Breast epithelium (tissue), 4 donors: Measurements from ENCODE around the gene HGD. TPM values are rescaled to one million over a fixed set of nuclear protein-coding genes. Genes with fewer than 3 reads are reported as not detected.
"Not testable (repeated sequence)": the region's sequence is repeated elsewhere in the genome, so short reads cannot be mapped to it uniquely, and the experiment has no call there.

Experiments
- DNase-seq, 2 donors: peaks; one replicate each; pipeline ENCODE4 v3.0.0-alpha.2; 2019; ENCODE audit warnings: low spot score in 2 of 2
- H3K27ac ChIP-seq, 2 donors: fragments of 200-600 bp; sonication (generic) in 1 of 2; one replicate each; pipeline ENCODE4 v1.5.1; 2016 to 2019; ENCODE audit warnings: mild to moderate bottlenecking in 1 of 2
- H3K27me3 ChIP-seq, 2 donors: fragments of 200-600 bp; sonication (generic) in 1 of 2; one replicate each; pipeline versions ENCODE4 v1.5.1 to v1.6.0; 2017 to 2019; ENCODE audit warnings: control low read depth in 1 of 2, mild to moderate bottlenecking in 1 of 2
- H3K36me3 ChIP-seq: fragments of 200-600 bp; one replicate; pipeline ENCODE4 v1.5.1; 2019
- H3K4me1 ChIP-seq, 2 donors: fragments of 200-600 bp; sonication (generic); one replicate each; pipeline ENCODE4 v1.5.1; 2016 to 2019; ENCODE audit warnings: control low read depth in 1 of 2
- H3K4me3 ChIP-seq, 3 donors: fragments of 200-600 bp; sonication (generic); 1 replicate in 2 of 3; 2 replicates in 1 of 3; pipeline ENCODE4 v1.5.1; 2016 to 2019; ENCODE audit warnings: mild to moderate bottlenecking in 3 of 3, moderate library complexity in 2 of 3
- H3K9me3 ChIP-seq, 2 donors: fragments of 200-600 bp; sonication (generic) in 1 of 2; one replicate each; pipeline ENCODE4 v1.5.1; 2016 to 2019; ENCODE audit warnings: control low read depth in 1 of 2
- CTCF ChIP-seq, 3 donors: fragments of 450-650 bp; IDR thresholded peaks; one replicate each; pipeline ENCODE4 v1.5.1; 2016 to 2017; ENCODE audit warnings: antibody characterized with exemption in 3 of 3, mild to moderate bottlenecking in 3 of 3, moderate library complexity in 3 of 3
- POLR2A ChIP-seq: fragments of 450-650 bp; IDR thresholded peaks from one replicate; pipeline ENCODE4 v1.6.1; 2016; ENCODE audit warnings: antibody characterized with exemption, mild to moderate bottlenecking, moderate library complexity
- POLR2AphosphoS5 ChIP-seq, 3 donors: sonication (generic); formaldehyde crosslinking; IDR thresholded peaks; one replicate each; pipeline ENCODE4 v1.6.1; 2017; ENCODE audit warnings: antibody characterized with exemption in 3 of 3
- intact Hi-C: fragments of 100-400 bp; cut with DNase I; formaldehyde crosslinking; loops from one replicate; pipeline ENCODE4 v1.15.1; 2023; ENCODE audit warnings: low total_unique reads
- total RNA-seq, 3 donors: library from RNA; depleted of rRNA; stranded (reverse); fragments of >200 nt; gene quantifications; one replicate each; pipeline ENCODE4 v1.1.0, GENCODE V29; 2016

Gene HGD
- total RNA-seq, 3 donors from 2014 or later, result 5.1 to 25.9 TPM; not detected in 1

GRCh38 chr3:120642368-120642948 is 39.6 kb downstream of the HGD start:
- no peak overlapping the region for H3K4me3 ChIP-seq
- intact Hi-C loops, result no loop called here
- H3K27ac ChIP-seq, result no peak overlapping the region
- no peaks in the 10 kb centered on the region for H3K4me1 ChIP-seq
- DNase-seq, result no peak
- no peaks in the 10 kb centered on the region for H3K36me3 ChIP-seq
- no peaks in the 10 kb centered on the region for H3K9me3 ChIP-seq
- no peaks in the 10 kb centered on the region for H3K27me3 ChIP-seq
- no peak for TF ChIP-seq POLR2AphosphoS5 (IDR thresholded peaks at IDR 0.05)
- TF ChIP-seq POLR2A, result no peak
- no peak for TF ChIP-seq CTCF (IDR thresholded peaks at IDR 0.05)

- TF ChIP-seq POLR2AphosphoS5 (IDR thresholded peaks at IDR 0.05) (no peak), CTCF (IDR thresholded peaks at IDR 0.05) (no peak), POLR2A (no peak)
- Histone ChIP-seq H3K36me3 (no peaks in the 10 kb centered on the region), H3K27ac (no peak overlapping the region), H3K4me3 (no peak overlapping the region), H3K4me1 (no peaks in the 10 kb centered on the region), H3K27me3 (no peaks in the 10 kb centered on the region), H3K9me3 (no peaks in the 10 kb centered on the region)
- no peak for DNase-seq
- intact Hi-C loops, result no loop called here
Observed at GRCh38 chr3:120641696-120642246, 40.3 kb downstream of the HGD start.

DNA sequence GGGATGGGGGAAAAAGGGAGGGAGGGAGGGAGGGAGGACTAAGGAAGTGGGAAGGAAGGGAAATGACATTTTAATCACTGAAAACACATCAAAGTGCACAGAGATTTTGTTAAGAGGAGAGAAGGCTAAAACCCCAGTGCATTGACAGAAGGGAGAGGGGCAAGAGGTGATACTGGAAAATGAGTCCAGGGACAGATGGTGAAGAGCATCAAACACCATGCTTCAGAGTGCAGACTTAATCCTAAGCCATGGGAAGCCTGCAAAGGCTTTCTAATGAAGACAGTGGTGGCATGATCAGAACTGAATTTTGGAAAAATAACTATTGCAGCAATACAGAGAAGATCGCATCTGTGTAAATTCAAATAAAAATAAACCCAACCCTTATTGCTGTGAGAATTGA is 41.8 kb downstream of the HGD start:
- no peaks in the 10 kb centered on the region for H3K9me3 ChIP-seq
- H3K27ac ChIP-seq, result no peak overlapping the region
- no peak for DNase-seq
- TF ChIP-seq POLR2A (no peak), POLR2AphosphoS5 (IDR thresholded peaks at IDR 0.05) (no peak), CTCF (IDR thresholded peaks at IDR 0.05) (no peak)
- H3K4me1 ChIP-seq, result no peaks in the 10 kb centered on the region
- H3K36me3 ChIP-seq, result no peaks in the 10 kb centered on the region
- H3K4me3 ChIP-seq, result no peak overlapping the region
- intact Hi-C loops, result no loop called here
- H3K27me3 ChIP-seq, result no peaks in the 10 kb centered on the region

GRCh38 chr3:120638820-120639219 is 43.2 kb downstream of the HGD start:
- DNase-seq, H3K9me3 ChIP-seq, H3K36me3 ChIP-seq, intact Hi-C loops, H3K27ac ChIP-seq, H3K27me3 ChIP-seq, H3K4me1 ChIP-seq, H3K4me3 ChIP-seq: not testable (repeated sequence)

GRCh38 chr3:120637851-120638559 is 44.0 kb downstream of the HGD start:
- H3K4me3 ChIP-seq, result no peak overlapping the region
- TF ChIP-seq POLR2AphosphoS5 (IDR thresholded peaks at IDR 0.05) (no peak), POLR2A (no peak), CTCF (IDR thresholded peaks at IDR 0.05) (no peak)
- no peak for DNase-seq
- no peaks in the 10 kb centered on the region for H3K36me3 ChIP-seq
- H3K9me3 ChIP-seq, result no peaks in the 10 kb centered on the region
- H3K4me1 ChIP-seq, result no peaks in the 10 kb centered on the region
- H3K27ac ChIP-seq, result no peak overlapping the region
- H3K27me3 ChIP-seq, result no peaks in the 10 kb centered on the region
- intact Hi-C loops, result no loop called here
